ENCODE results near the gene EMX2. TPM values are rescaled to one million over a fixed set of nuclear protein-coding genes. Genes with fewer than 3 reads are reported as not detected.

The EMX2 gene
- total and polyA plus RNA-seq, 2 of the 13 experiments (the other 11 are each of a cell fraction or from before 2014, with no cell fraction given) = not detected

DNA sequence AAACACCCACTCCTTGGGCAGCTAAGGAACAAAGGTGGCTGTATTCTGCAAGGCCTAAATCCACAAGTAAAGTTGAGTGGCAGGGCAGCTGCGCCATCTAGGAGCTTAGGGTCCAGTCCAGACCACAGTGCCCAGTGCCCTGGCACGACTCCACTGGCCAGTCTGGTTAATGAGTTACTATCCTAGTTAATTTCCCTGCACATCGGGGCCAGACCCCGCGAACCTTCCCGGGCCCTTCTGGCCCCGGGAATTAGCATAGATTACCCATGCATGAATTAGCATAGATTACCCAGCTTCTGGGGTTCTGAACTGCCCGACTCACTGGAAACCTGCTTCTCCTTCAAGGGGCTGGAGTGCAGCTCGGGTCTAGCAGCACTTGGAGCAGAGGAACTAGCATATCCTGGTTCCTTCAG is 3.2 kb upstream of the EMX2 start:
- H3K9me3 ChIP-seq (ENCODE audit: low read length) = no peaks in the 10 kb centered on the region
- no peak for ATAC-seq
- H3K4me2 ChIP-seq (ENCODE audit: low read depth, low read length) = no peak overlapping the region
- TF ChIP-seq ZFP62 (CRISPR knock-in tag; IDR thresholded peaks at IDR 0.05) (no peak), ZBTB38 (CRISPR knock-in tag; IDR thresholded peaks at IDR 0.05) (no peak), HNRNPL (IDR thresholded peaks at IDR 0.05; ENCODE audit: low read depth, low read length) (peak; percentile 42; the same call in 1 of the 2 replicates), ZKSCAN5 (CRISPR knock-in tag; IDR thresholded peaks at IDR 0.05) (no peak)
- WGBS (ENCODE audit: low lambda C conversion rate) = 0% methylated on average over 7 of the region's 9 CpGs
- H3K79me2 ChIP-seq (ENCODE audit: insufficient read depth, low read length) = no peaks in the 10 kb centered on the region
- H2AFZ ChIP-seq (ENCODE audit: low read length) = no peak overlapping the region
- no peak for DNase-seq (ENCODE audit: low spot score)
- POLR2A ChIA-PET = no interaction called here
- no peaks in the 10 kb centered on the region for H3K36me3 ChIP-seq (replicated peaks in 1 of 2; ENCODE audit: control insufficient read depth in 1 of 2, insufficient read depth in 2 of 2, low read length in 2 of 2)
- intact Hi-C loops (cut with micrococcal nuclease; ENCODE audit: unreplicated experiment) (loop anchor here (5.0 kb wide), 1 partner anchor 568 kb away; no protein-coding TSS in a partner anchor), in situ Hi-C loops (cut with HindIII; ENCODE audit: extremely low pct_ligation_motif_present, low pct_unique_long_range_greater_than_20kb) (loop anchor here (25.0 kb wide), 1 partner anchor 573 kb away; no protein-coding TSS in a partner anchor)
- H3K4me3 ChIP-seq (replicated peaks in 1 of 3; ENCODE audit: insufficient read depth in 1 of 3, low read depth in 2 of 3, low read length in 3 of 3) = no peak overlapping the region
- CTCF ChIA-PET (ENCODE audit: low intra/inter-chr PET ratio, low total read pairs) = no interaction called here
- no TSS peak for BruUV-seq (replicated peaks)
- H3K4me1 ChIP-seq (ENCODE audit: insufficient read depth, low read length) = peaks cover 16% of the 10 kb centered on the region
- H3K9ac ChIP-seq (ENCODE audit: insufficient read depth, low read depth, low read length) = no peak overlapping the region
- no peak overlapping the region for H3K27ac ChIP-seq (ENCODE audit: extremely low read length, insufficient read depth, low read length)
- H3K27me3 ChIP-seq (ENCODE audit: control insufficient read depth in 1 of 2, insufficient read depth in 2 of 2, low read length in 2 of 2) = peaks cover 11 to 85% of the 10 kb centered on the region in 2 experiments
- H4K20me1 ChIP-seq (ENCODE audit: insufficient read depth, low read length) = no peaks in the 10 kb centered on the region
- FAIRE-seq = no peak

DNA sequence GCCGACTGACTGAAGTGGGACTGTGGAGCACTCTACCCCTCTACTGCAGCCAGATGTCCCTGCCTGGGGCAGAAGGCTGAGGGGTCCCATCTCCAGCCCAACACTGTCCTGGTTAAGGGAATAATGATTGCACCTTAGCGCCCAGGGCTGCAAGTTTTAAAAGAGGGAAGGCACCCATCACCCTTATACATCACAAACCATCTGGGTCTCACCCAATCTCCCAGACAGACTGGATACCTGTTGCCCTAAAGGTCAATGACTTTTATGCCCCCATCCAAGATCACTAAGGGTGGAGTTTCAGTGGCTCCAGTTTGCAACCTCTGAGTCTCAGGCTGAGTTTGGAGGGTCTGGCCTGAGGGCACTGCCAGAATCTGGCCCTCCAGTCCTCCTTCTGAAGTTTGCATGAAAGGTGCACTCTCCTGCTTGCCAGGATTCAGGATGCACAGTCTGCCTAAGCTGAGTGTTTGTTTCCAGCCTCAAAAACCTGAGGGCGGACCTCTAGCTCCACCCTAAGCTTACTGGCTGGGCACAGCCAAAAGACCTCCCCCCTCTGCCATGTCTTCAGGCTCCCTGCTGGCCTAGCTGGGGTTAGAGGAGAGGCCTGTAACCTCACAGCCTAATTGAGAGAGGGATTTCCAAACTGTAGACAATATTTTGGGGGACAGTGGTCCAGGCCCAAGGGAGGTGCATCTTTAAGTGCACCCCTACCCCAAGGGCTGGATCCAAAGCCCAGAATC is 2.5 kb upstream of the EMX2 start:
- Histone ChIP-seq H3K36me3 (replicated peaks in 1 of 2; ENCODE audit: control insufficient read depth in 1 of 2, insufficient read depth in 2 of 2, low read length in 2 of 2) (no peaks in the 10 kb centered on the region), H3K4me1 (ENCODE audit: insufficient read depth, low read length) (peaks cover 13% of the 10 kb centered on the region), H3K27me3 (ENCODE audit: control insufficient read depth in 1 of 2, insufficient read depth in 2 of 2, low read length in 2 of 2) (peaks cover 10 to 85% of the 10 kb centered on the region in 2 experiments), H3K9me3 (ENCODE audit: low read length) (no peaks in the 10 kb centered on the region), H3K4me3 (replicated peaks in 1 of 3; ENCODE audit: insufficient read depth in 1 of 3, low read depth in 2 of 3, low read length in 3 of 3) (no peak overlapping the region), H3K79me2 (ENCODE audit: insufficient read depth, low read length) (no peaks in the 10 kb centered on the region), H3K9ac (ENCODE audit: insufficient read depth, low read depth, low read length) (no peak overlapping the region), H2AFZ (ENCODE audit: low read length) (no peak overlapping the region), H4K20me1 (ENCODE audit: insufficient read depth, low read length) (no peaks in the 10 kb centered on the region), H3K27ac (ENCODE audit: extremely low read length, insufficient read depth, low read length) (no peak overlapping the region), H3K4me2 (ENCODE audit: low read depth, low read length) (no peak overlapping the region)
- ChIA-PET POLR2A (no interaction called here), CTCF (ENCODE audit: low intra/inter-chr PET ratio, low total read pairs) (no interaction called here)
- ATAC-seq (no peak), DNase-seq (ENCODE audit: low spot score) (no peak), FAIRE-seq (no peak)
- intact Hi-C loops (cut with micrococcal nuclease; ENCODE audit: unreplicated experiment) (loop anchor here (5.0 kb wide), 1 partner anchor 567 kb away; no protein-coding TSS in a partner anchor), in situ Hi-C loops (cut with HindIII; ENCODE audit: extremely low pct_ligation_motif_present, low pct_unique_long_range_greater_than_20kb) (loop anchor here (5.0 to 25.0 kb wide), 2 partner anchors 572 to 702 kb away; no protein-coding TSS in a partner anchor)
- WGBS (ENCODE audit: low lambda C conversion rate) = 23% methylated on average over 2 of the region's 3 CpGs
- no TSS peak for BruUV-seq (replicated peaks)
- TF ChIP-seq, protein P1, sequence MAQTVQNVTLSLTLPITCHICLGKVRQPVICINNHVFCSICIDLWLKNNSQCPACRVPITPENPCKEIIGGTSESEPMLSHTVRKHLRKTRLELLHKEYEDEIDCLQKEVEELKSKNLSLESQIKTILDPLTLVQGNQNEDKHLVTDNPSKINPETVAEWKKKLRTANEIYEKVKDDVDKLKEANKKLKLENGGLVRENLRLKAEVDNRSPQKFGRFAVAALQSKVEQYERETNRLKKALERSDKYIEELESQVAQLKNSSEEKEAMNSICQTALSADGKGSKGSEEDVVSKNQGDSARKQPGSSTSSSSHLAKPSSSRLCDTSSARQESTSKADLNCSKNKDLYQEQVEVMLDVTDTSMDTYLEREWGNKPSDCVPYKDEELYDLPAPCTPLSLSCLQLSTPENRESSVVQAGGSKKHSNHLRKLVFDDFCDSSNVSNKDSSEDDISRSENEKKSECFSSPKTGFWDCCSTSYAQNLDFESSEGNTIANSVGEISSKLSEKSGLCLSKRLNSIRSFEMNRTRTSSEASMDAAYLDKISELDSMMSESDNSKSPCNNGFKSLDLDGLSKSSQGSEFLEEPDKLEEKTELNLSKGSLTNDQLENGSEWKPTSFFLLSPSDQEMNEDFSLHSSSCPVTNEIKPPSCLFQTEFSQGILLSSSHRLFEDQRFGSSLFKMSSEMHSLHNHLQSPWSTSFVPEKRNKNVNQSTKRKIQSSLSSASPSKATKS (CRISPR knock-in tag; IDR thresholded peaks at IDR 0.05) = no peak
- TF ChIP-seq NR1H2 (CRISPR knock-in tag; IDR thresholded peaks at IDR 0.05; ENCODE audit: borderline replicate concordance, low read depth) (no peak), ZNF263 (CRISPR knock-in tag; IDR thresholded peaks at IDR 0.05) (no peak), TRIM24 (CRISPR knock-in tag; IDR thresholded peaks at IDR 0.05) (no peak), ZFAT (CRISPR knock-in tag; conservative IDR thresholded peaks at IDR 0.05) (no peak)
- TF ChIP-seq, protein P2, sequence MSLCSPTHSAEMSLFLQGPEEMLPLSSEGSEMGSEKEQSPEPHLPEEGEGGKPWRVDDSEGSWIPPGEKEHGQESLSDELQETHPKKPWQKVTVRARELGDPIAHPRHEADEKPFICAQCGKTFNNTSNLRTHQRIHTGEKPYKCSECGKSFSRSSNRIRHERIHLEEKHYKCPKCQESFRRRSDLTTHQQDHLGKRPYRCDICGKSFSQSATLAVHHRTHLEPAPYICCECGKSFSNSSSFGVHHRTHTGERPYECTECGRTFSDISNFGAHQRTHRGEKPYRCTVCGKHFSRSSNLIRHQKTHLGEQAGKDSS (CRISPR knock-in tag; IDR thresholded peaks at IDR 0.05; ENCODE audit: borderline replicate concordance, low read depth) = no peak
- TF ChIP-seq, protein P3, sequence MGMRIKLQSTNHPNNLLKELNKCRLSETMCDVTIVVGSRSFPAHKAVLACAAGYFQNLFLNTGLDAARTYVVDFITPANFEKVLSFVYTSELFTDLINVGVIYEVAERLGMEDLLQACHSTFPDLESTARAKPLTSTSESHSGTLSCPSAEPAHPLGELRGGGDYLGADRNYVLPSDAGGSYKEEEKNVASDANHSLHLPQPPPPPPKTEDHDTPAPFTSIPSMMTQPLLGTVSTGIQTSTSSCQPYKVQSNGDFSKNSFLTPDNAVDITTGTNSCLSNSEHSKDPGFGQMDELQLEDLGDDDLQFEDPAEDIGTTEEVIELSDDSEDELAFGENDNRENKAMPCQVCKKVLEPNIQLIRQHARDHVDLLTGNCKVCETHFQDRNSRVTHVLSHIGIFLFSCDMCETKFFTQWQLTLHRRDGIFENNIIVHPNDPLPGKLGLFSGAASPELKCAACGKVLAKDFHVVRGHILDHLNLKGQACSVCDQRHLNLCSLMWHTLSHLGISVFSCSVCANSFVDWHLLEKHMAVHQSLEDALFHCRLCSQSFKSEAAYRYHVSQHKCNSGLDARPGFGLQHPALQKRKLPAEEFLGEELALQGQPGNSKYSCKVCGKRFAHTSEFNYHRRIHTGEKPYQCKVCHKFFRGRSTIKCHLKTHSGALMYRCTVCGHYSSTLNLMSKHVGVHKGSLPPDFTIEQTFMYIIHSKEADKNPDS (CRISPR knock-in tag; IDR thresholded peaks at IDR 0.05) = no peak
